Measurements from ENCODE around the gene TNS2. TPM values are rescaled to one million over a fixed set of nuclear protein-coding genes. Genes with fewer than 3 reads are reported as not detected.
A peak's percentile ranks its signal among the peaks of the same experiment; 100 is the strongest.

TNS2 gene
- total RNA-seq, 1 donor from 2014 or later = 198 TPM

- DNase-seq (ENCODE audit: low spot score) = no peak
Measured at GRCh38 chr12:53067993-53068770, 18.3 kb downstream of the TNS2 start.

- DNase-seq (ENCODE audit: low spot score) = no peak
Measured at GRCh38 chr12:53068811-53069585, 19.1 kb downstream of the TNS2 start.

DNA sequence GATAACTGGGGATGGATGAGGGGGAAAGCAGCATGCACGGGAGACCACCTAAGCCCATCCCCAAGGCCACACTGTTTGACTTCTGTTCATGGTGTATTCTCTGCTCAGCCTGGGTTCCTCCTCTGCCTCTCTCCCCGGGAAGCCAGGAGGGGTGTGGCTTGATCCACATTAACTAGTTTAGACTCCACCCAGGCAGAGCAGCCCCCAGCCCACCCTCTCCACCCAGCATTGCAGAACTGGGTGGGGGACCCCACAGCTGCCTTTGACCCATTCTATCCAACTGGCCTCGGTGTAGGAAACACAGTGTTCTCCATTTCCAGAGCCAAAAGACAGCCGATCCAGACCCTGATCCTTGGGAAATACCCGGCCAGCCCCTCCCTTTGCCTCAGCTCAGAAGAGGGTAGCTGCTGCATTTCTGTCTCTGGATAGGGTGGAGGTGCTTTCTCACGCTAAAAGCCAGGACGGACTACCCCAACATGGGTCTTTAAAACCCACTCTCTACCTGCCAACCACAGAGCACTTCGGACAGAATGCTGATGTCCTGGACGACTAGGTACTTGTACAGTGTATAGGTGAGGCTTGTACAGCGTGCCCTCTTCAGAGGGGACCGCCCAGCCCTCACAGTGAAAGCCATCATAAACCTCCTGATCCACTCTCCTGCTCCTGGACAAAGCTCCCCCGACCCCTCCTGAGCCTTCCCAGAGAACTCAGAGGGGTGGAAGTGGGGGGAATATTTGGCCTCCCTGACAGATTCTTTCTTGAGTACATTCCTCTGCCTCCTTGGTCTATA lies 20.0 kb downstream of the TNS2 start:
- DNase-seq (ENCODE audit: low spot score) = peak; percentile 56

- DNase-seq (ENCODE audit: low spot score) = no peak
Measured at GRCh38 chr12:53070877-53071492, 21.1 kb downstream of the TNS2 start.

DNA sequence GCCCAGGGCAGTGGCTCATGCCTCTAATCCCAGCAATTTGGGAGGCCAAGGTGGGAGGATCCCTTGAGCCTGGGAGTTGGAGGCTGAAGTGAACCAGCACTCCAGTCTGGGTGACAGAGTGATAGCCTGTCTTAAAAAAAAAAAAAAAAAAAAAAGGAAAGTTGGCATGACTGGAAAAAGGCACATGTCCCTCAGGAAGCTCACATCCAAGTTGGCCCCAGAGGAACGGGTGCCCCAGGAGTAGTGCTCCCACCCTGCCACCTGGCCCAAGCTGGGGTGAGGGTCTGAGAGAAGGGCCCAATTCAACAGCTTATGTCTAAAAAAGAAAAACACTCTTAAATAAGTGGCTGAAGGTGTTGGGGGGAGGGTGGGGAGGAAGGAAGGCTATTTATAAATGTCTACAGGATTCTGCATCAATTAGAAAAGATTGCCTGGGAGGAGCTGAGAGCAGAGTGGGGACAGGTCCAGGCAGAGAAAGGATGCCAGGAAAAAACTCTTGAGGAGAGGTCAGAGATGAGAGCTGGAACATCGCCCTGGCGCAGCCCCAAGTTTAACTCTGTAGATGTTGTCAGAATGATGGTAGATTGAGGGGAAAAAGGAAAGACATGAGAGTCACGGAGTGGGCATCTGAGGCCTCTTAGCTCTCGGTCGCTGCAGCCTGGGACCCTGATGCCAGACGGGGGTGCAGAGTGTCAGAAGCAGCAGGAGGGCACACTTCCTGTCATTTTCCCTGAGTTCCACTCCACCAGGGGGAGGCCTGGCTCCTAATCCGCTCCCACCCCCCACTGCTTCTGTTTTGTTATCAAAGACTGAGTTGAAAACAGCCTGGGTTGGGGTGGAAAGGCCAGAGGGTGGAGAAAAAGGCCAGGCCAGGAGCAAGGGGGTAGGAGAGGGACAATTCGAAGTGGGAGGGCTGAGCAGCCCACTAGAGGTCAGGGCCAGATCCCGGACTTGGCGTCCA lies 22.0 kb downstream of the TNS2 start:
- DNase-seq (ENCODE audit: low spot score) = peak; percentile 88

DNA sequence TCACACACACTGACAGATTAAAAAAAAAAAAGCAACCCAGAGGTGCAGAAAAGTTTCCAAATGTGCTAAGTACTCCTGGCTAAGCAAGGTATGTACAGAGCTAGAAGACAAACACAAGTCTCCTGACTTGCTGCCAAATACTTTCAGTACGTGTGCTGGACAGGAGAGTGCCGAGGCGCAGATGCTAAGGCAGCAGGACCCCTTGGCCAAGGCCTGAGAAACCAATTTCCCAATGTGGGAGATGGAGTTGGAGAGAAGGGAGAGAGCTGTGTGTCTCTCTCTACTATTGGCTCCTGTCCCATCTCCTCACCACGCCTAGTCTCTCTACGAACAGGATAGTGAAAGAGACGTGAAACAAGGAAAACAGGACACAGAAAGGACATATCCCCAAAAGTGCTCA lies 24.0 kb downstream of the TNS2 start:
- DNase-seq (ENCODE audit: low spot score) = no peak

GRCh38 chr12:53074283-53074998 lies 24.6 kb downstream of the TNS2 start:
- no peak for DNase-seq (ENCODE audit: low spot score)

- no peak for DNase-seq (ENCODE audit: low spot score)
Measured at GRCh38 chr12:53074999-53075370, 25.1 kb downstream of the TNS2 start.

DNA sequence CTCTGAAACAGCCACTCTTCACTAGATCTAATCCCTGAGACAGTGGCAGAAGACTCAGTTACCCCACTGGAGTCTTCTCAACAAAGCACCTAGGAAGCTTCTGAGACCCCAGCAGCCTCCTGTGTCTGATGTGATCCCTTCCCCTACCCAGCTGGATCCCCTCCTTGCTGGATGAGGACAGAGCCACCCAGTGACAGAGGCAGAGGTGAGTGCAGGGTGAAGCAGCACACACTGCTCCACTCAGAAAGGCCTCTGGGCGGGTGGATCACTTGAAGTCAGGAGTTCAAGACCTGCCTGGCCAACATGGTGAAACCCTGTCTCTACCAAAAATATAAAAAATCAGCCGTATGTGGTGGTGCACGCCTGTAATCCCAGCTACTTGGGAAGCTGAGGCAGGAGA lies 26.6 kb downstream of the TNS2 start:
- no peak for DNase-seq (ENCODE audit: low spot score)

GRCh38 chr12:53077030-53077429 lies 27.2 kb downstream of the TNS2 start:
- DNase-seq (ENCODE audit: low spot score) = no peak

DNA sequence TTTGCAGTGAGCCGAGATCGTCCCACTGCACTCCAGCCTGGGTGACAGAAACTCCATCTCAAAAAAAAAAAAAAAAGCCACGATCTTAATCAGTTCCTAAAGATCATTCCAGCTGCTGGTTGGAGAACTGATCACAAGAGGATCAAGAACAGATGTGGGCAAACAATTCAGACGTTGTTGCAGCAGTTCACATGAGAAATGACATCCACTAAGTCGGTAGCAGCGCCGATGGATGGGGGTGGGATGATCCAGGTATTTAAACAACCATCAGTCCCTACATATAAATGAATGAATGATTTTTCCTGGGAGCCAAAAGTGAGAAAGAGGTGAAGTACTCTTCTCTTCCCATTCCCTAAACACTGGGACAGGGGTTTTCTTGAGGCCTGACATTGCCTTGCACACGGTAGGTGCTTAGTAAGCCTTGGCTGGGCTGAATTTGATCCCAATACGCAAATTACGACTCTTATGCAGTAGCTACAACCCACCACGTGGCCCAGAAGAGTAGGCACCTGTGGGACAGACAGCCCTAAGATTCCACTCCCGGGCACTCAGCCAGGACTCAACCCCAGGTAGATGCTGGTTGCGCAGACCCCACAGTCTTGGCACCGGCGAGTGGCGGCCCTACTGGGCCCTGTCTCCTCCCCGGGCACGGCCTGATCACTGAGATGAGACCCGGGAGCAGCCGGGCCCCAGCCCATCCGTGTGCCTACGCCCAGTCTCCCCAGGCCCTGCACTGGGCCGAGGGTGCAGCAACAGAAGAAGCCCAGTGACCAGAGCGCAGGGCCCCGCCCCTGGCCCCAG lies 28.8 kb downstream of the TNS2 start:
- peak; percentile 57 for DNase-seq (ENCODE audit: low spot score)

GRCh38 chr12:53079226-53080117 lies 29.6 kb downstream of the TNS2 start, which contains the start of gene SPRYD3:
SPRYD3 (minus strand) TSS chr12:53079390; CDS start chr12:53079333, 57 bp downstream.
- DNase-seq (ENCODE audit: low spot score) = peak; percentile 98

DNA sequence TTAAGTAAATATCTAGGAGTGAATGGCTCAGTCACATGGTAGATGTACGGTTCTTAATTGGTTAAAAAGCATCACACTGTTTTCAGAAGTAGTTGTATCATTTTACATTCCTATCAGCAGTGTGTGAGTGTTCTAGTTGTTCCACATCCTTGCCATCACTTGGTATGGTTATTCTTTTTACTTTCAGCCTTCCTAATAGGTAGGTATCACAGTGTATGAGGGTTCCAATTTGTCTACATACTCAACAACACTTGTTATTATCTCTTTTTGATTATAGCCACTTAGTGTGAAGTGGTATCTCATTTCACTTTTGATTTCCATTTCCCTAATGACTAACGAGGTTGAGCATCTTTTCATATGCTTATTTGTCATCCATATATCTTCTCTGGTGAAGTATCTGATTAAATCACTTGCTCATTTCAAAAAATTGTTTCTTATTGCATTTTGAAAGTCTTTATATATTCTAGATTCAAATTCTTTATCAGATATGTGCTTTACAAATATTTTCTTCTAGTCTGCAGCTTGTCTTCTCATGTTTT lies 32.8 kb downstream of the TNS2 start:
- no peak for DNase-seq (ENCODE audit: low spot score)

- DNase-seq (ENCODE audit: low spot score) = no peak
Measured at GRCh38 chr12:53086361-53086760, 36.5 kb downstream of the TNS2 start.

DNA sequence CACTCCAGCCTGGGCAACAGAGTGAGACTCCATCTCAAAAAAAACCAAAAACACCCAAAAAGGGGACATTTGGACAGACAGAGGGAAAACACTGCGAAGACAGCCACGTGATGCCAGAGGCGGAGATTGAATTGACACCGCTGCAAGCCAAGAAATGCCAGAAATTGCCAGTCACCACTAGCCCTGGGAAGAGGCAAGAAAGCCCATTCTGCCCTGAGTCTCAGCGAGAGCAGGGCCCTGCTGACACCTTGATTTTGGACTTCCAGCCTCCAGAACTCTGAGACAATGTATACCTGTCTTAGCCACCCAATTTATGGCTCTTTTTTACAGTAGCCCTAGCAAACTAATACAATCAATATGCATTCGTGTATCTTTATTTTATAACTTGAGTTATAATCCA lies 40.2 kb downstream of the TNS2 start:
- DNase-seq (ENCODE audit: low spot score) = no peak

DNA sequence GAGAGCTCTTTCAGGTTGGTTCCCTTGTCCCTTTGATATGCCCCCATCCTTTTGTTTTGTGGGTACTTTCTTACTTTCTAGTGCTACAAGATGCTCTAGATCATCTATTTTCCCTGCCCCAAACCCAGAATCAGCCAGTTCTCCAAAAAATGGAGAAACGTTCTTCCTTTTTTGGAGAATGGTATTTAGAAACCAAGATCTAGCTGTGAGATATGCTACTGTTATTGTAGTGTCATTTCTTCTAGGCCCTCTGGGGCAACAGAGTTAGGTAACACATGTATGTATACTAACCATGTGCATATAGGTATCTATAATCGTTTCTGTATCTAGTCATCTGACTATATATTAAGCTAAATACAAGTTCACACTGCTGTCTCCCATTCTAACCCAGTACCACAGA lies 40.7 kb downstream of the TNS2 start:
- no peak for DNase-seq (ENCODE audit: low spot score)

DNA sequence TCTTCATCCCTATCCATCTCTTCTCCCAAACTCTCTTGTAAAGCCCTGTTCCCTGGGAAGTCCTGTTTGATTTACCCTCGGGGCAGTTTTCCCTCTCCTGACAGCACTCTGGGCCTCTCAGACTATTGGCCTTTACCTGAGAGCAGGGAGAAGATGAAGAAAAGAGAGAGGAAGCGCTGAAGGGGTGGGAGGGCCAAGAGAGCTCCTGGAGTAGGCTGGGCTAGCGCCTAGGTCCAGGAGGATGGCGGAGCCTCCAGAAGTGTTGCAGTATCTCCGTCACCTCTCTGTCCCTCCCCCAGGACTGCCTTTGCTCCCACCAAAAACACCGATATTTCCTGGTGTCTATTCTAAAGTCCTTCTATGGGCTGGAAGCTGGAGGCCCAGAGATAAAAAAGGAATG lies 41.9 kb downstream of the TNS2 start:
- DNase-seq (ENCODE audit: low spot score) = peak; percentile 18
